Mesenchymal stem cell (in vitro differentiated cells and primary cell): ENCODE data around the gene MTMR8.
"Not testable (repeated sequence)": the region's sequence is repeated elsewhere in the genome, so short reads cannot be mapped to it uniquely, and the experiment has no call there.

Experiments used
- DNase-seq: peaks from one replicate; pipeline ENCODE4 v3.0.0-alpha.2; 2013
- H2AFZ ChIP-seq: one replicate; pipeline ENCODE4 v1.6.1; 2013; ENCODE audit warnings: low read depth, mild to moderate bottlenecking, control low read depth, inconsistent platforms, low read length, moderate library complexity
- H2AK5ac ChIP-seq: 2 replicates; pipeline ENCODE4 v1.6.1; 2013; ENCODE audit warnings: low read length, moderate library complexity, mild to moderate bottlenecking, inconsistent platforms; ENCODE audit not compliant: severe bottlenecking
- H2BK120ac ChIP-seq: one replicate; pipeline ENCODE4 v1.6.1; 2013; ENCODE audit warnings: low read depth, mild to moderate bottlenecking, inconsistent platforms, low read length, moderate library complexity
- H2BK12ac ChIP-seq, 2 experiments: one replicate each; pipeline ENCODE4 v1.6.1; 2013; ENCODE audit warnings: inconsistent platforms in 2 of 2, low read length in 2 of 2, mild to moderate bottlenecking in 2 of 2, moderate library complexity in 2 of 2, control low read depth in 1 of 2
- H2BK15ac ChIP-seq: one replicate; pipeline ENCODE4 v1.6.1; 2013; ENCODE audit warnings: mild to moderate bottlenecking, low read depth, inconsistent platforms; ENCODE audit not compliant: poor library complexity, severe bottlenecking
- H2BK5ac ChIP-seq: 2 replicates; pipeline ENCODE4 v1.6.1; 2013; ENCODE audit warnings: low read depth, mild to moderate bottlenecking, low read length, control low read depth, inconsistent platforms; ENCODE audit not compliant: poor library complexity, severe bottlenecking
- H3K14ac ChIP-seq, 2 experiments: one replicate each; pipeline ENCODE4 v1.6.1; 2013; ENCODE audit warnings: inconsistent platforms in 2 of 2, low read length in 2 of 2, control low read depth in 1 of 2, mild to moderate bottlenecking in 1 of 2, moderate library complexity in 1 of 2
- H3K18ac ChIP-seq, 2 experiments: one replicate each; pipeline ENCODE4 v1.6.1; 2013; ENCODE audit warnings: inconsistent platforms in 2 of 2, low read length in 2 of 2, control low read depth in 1 of 2, low read depth in 1 of 2, mild to moderate bottlenecking in 1 of 2
- H3K23ac ChIP-seq, 2 experiments: one replicate each; pipeline ENCODE4 v1.6.1; 2013; ENCODE audit warnings: inconsistent platforms in 2 of 2, low read length in 2 of 2, mild to moderate bottlenecking in 2 of 2, moderate library complexity in 2 of 2, control low read depth in 1 of 2
- H3K27ac ChIP-seq: 2 replicates; pipeline ENCODE4 v1.5.1; 2013; ENCODE audit warnings: mild to moderate bottlenecking, moderate library complexity, low read length, control low read depth, inconsistent platforms; ENCODE audit not compliant: poor library complexity, severe bottlenecking
- H3K27me3 ChIP-seq, 2 experiments: 2 replicates each; pipeline versions ENCODE4 v1.6.1 to v1.7.0; 2013; ENCODE audit warnings: low read length in 2 of 2, mild to moderate bottlenecking in 2 of 2, moderate library complexity in 2 of 2, control low read depth in 1 of 2, inconsistent platforms in 1 of 2; ENCODE audit not compliant: control insufficient read depth in 1 of 2, insufficient read depth in 1 of 2
- H3K36me3 ChIP-seq, 2 experiments: 2 replicates each; pipeline versions ENCODE4 v1.6.1 to v1.7.0; 2013; ENCODE audit warnings: low read length in 2 of 2, control low read depth in 1 of 2, inconsistent platforms in 1 of 2, low read depth in 1 of 2, mild to moderate bottlenecking in 1 of 2; ENCODE audit not compliant: insufficient read depth in 2 of 2, control insufficient read depth in 1 of 2
- H3K4ac ChIP-seq, 2 experiments: one replicate each; pipeline ENCODE4 v1.6.1; 2013; ENCODE audit warnings: inconsistent platforms in 2 of 2, low read length in 2 of 2, mild to moderate bottlenecking in 2 of 2, moderate library complexity in 2 of 2, control low read depth in 1 of 2, low read depth in 1 of 2
- H3K4me1 ChIP-seq: 2 replicates; pipeline ENCODE4 v1.6.1; 2013; ENCODE audit warnings: low read depth, low read length, control low read depth; ENCODE audit not compliant: control insufficient read depth, insufficient read depth
- H3K4me2 ChIP-seq: 2 replicates; pipeline ENCODE4 v1.6.1; 2013; ENCODE audit warnings: low read length, mild to moderate bottlenecking, inconsistent platforms; ENCODE audit not compliant: poor library complexity, severe bottlenecking
- H3K4me3 ChIP-seq, 2 experiments: 2 replicates each; pipeline versions ENCODE4 v1.5.1 to v1.7.0; 2013; ENCODE audit warnings: low read length in 2 of 2, mild to moderate bottlenecking in 2 of 2, control low read depth in 1 of 2, low read depth in 1 of 2; ENCODE audit not compliant: insufficient read depth in 1 of 2
- H3K79me1 ChIP-seq: replicated peaks from 2 replicates; pipeline ENCODE4 v1.6.1; 2013; ENCODE audit warnings: mild to moderate bottlenecking, control low read depth, low read length, inconsistent platforms; ENCODE audit not compliant: poor library complexity, severe bottlenecking
- H3K9ac ChIP-seq: 2 replicates; pipeline ENCODE4 v1.7.0; 2013; ENCODE audit warnings: mild to moderate bottlenecking, low read length, moderate library complexity
- H3K9me3 ChIP-seq: 2 replicates; pipeline ENCODE4 v1.7.0; 2013; ENCODE audit warnings: mild to moderate bottlenecking, low read length; ENCODE audit not compliant: control insufficient read depth
- H4K8ac ChIP-seq: one replicate; pipeline ENCODE4 v1.6.1; 2013; ENCODE audit warnings: inconsistent platforms, mild to moderate bottlenecking, low read length, moderate library complexity
- H4K91ac ChIP-seq: one replicate; pipeline ENCODE4 v1.6.1; 2013; ENCODE audit warnings: mild to moderate bottlenecking, low read length, inconsistent platforms
- WGBS: methylation state at CpG from one replicate; pipeline ENCODE4 v1.1.7; 2013; ENCODE audit warnings: mixed read lengths; 5-methylcytosine and 5-hydroxymethylcytosine counted together

Gene MTMR8

DNA sequence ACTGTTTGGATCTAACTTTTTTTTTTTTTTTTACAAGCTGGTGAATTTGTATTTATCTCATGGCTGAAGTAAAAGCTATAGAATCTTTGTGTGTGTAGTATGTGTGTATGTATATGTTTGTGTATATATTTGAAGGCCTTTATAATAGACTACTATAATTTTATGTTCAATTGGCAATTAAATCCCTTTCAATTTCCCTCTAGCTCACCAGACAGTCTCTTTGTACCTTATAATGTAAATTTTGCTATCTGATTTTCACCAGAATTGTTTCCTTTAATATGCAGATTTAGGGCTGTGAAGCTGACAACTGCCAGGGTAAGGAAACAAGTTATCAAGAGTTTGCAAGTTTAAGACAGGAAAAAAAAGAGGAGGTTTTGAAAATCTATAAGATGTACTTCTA lies 33.1 kb upstream of the MTMR8 start:
- Histone ChIP-seq H2BK120ac (no peak overlapping the region), H3K27me3 (no peaks in the 10 kb centered on the region), H2AK5ac (no peak overlapping the region), H3K23ac (no peak overlapping the region), H3K9me3 (no peaks in the 10 kb centered on the region), H3K79me1 (no peaks in the 10 kb centered on the region), H3K4ac (no peak overlapping the region), H2AFZ (no peak overlapping the region), H3K4me1 (no peaks in the 10 kb centered on the region), H2BK5ac (no peak overlapping the region), H3K27ac (no peak overlapping the region), H2BK12ac (no peak overlapping the region), H3K18ac (no peak overlapping the region), H3K14ac (no peak overlapping the region), H3K4me3 (no peak overlapping the region), H3K9ac (no peak overlapping the region), H3K4me2 (no peak overlapping the region), H4K8ac (no peak overlapping the region), H4K91ac (no peak overlapping the region), H3K36me3 (no peaks in the 10 kb centered on the region), H2BK15ac (no peak overlapping the region)
- DNase-seq = no peak

DNA sequence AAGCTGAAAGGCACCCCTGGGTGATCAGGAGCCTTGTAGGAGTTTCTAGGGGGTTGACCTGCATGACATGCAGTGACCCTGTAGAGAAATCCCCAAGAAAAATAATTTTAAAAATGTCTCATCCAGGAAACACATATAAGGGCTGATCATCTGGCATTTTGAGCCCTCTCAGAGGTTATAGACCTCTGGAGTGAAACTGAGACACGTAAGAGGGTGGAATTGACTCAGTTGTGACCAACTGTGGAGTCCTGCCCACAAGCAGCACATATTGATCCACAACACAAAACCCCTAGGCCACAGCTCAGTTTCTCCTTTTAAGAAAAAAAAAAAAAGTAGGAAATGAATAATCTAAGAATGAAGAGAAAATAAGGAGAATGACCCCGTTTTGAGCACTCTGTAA lies 32.5 kb upstream of the MTMR8 start:
- Histone ChIP-seq H3K18ac (no peak overlapping the region), H3K4me2 (no peak overlapping the region), H3K9ac (no peak overlapping the region), H2AFZ (no peak overlapping the region), H3K27me3 (no peaks in the 10 kb centered on the region), H3K4ac (no peak overlapping the region), H3K4me1 (no peaks in the 10 kb centered on the region), H2BK15ac (no peak overlapping the region), H4K8ac (no peak overlapping the region), H2BK5ac (no peak overlapping the region), H4K91ac (no peak overlapping the region), H3K14ac (no peak overlapping the region), H3K9me3 (no peaks in the 10 kb centered on the region), H2BK120ac (no peak overlapping the region), H3K27ac (no peak overlapping the region), H3K79me1 (no peaks in the 10 kb centered on the region), H3K4me3 (no peak overlapping the region), H2BK12ac (no peak overlapping the region), H3K36me3 (no peaks in the 10 kb centered on the region), H3K23ac (no peak overlapping the region), H2AK5ac (no peak overlapping the region)
- no CpG with 5 or more reads among the region's 2 CpGs for WGBS
- no peak for DNase-seq

DNA sequence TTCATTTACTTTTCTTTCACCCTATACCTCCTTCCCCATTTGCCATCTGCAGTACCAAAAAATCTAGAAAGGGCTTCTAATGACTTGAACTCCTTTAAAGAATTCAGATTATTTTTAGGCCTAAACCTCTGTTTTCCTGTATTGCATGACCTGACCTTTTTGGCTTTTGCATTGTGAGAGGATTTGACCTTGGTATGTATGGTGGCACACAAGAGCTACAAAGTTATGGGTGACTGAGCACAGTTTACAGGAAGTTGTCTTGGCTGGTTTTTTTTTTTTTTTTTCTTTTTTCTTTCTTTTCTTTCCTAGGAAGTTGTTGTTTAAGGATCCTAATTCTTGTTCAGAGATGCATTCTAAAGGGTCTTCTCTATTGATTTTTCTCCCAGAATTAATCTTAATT lies 32.0 kb upstream of the MTMR8 start:
- H3K14ac ChIP-seq = no peak overlapping the region
- H3K4me1 ChIP-seq = no peaks in the 10 kb centered on the region
- H2AK5ac ChIP-seq = no peak overlapping the region
- H2BK12ac ChIP-seq = no peak overlapping the region
- no peak overlapping the region for H3K4ac ChIP-seq
- H3K36me3 ChIP-seq = no peaks in the 10 kb centered on the region
- H2BK5ac ChIP-seq = no peak overlapping the region
- no peak overlapping the region for H3K27ac ChIP-seq
- no peak overlapping the region for H3K18ac ChIP-seq
- H3K9ac ChIP-seq = no peak overlapping the region
- H2BK15ac ChIP-seq = no peak overlapping the region
- H4K8ac ChIP-seq = no peak overlapping the region
- no peak overlapping the region for H4K91ac ChIP-seq
- no peak for DNase-seq
- H3K79me1 ChIP-seq = no peaks in the 10 kb centered on the region
- H3K4me3 ChIP-seq = no peak overlapping the region
- H2AFZ ChIP-seq = no peak overlapping the region
- H3K9me3 ChIP-seq = no peaks in the 10 kb centered on the region
- H3K27me3 ChIP-seq = no peaks in the 10 kb centered on the region
- no peak overlapping the region for H2BK120ac ChIP-seq
- H3K23ac ChIP-seq = no peak overlapping the region
- H3K4me2 ChIP-seq = no peak overlapping the region

GRCh38 chrX:64409730-64410129 lies 14.5 kb upstream of the MTMR8 start:
- H3K36me3 ChIP-seq, H3K18ac ChIP-seq, H3K4me3 ChIP-seq, H3K4me1 ChIP-seq, H3K4ac ChIP-seq, H3K9me3 ChIP-seq, H4K8ac ChIP-seq, H3K9ac ChIP-seq, H2AK5ac ChIP-seq, H3K79me1 ChIP-seq, H2BK12ac ChIP-seq, H3K27ac ChIP-seq, H2BK15ac ChIP-seq, H2AFZ ChIP-seq, H3K27me3 ChIP-seq, H3K14ac ChIP-seq, H4K91ac ChIP-seq, H3K23ac ChIP-seq, H2BK5ac ChIP-seq, H3K4me2 ChIP-seq, H2BK120ac ChIP-seq, DNase-seq: not testable (repeated sequence)
- 76% methylated on average over 2 of the region's 4 CpGs for WGBS
